GM18498 (cell line): ENCODE results near the gene KRT31.
"Not testable (repeated sequence)": the region's sequence is repeated elsewhere in the genome, so short reads cannot be mapped to it uniquely, and the experiment has no call there.

Experiments used
- ATAC-seq: cut with Tn5 transposase; IDR thresholded peaks from one replicate; pipeline ENCODE4 v1.9.1; 2021; ENCODE audit warnings: mild to moderate bottlenecking, moderate library complexity; ENCODE audit not compliant: unreplicated experiment

KRT31 gene

GRCh38 chr17:41418116-41418860 is 20.9 kb upstream of the KRT31 start:
- no peak for ATAC-seq

GRCh38 chr17:41417576-41418015 is 20.2 kb upstream of the KRT31 start:
- no peak for ATAC-seq

GRCh38 chr17:41417127-41417526 is 19.7 kb upstream of the KRT31 start:
- no peak for ATAC-seq

- ATAC-seq = no peak
Measured at GRCh38 chr17:41416479-41416878, 19.1 kb upstream of the KRT31 start.

GRCh38 chr17:41415833-41416335 is 18.5 kb upstream of the KRT31 start:
- ATAC-seq = no peak

GRCh38 chr17:41415411-41415810 is 18.0 kb upstream of the KRT31 start:
- no peak for ATAC-seq

GRCh38 chr17:41413982-41414381 is 16.6 kb upstream of the KRT31 start:
- ATAC-seq = no peak

GRCh38 chr17:41413353-41413957 is 16.0 kb upstream of the KRT31 start:
- no peak for ATAC-seq

- no peak for ATAC-seq
Measured at GRCh38 chr17:41411072-41411840, 13.8 kb upstream of the KRT31 start.

- ATAC-seq = no peak
Measured at GRCh38 chr17:41407226-41407625, 9.8 kb upstream of the KRT31 start.

GRCh38 chr17:41406205-41406604 is 8.8 kb upstream of the KRT31 start:
- no peak for ATAC-seq

GRCh38 chr17:41404024-41404671 is 6.7 kb upstream of the KRT31 start:
- ATAC-seq = no peak

GRCh38 chr17:41403404-41404023 is 6.1 kb upstream of the KRT31 start:
- ATAC-seq = no peak

GRCh38 chr17:41402161-41402560 is 4.8 kb upstream of the KRT31 start:
- no peak for ATAC-seq

- no peak for ATAC-seq
Measured at GRCh38 chr17:41396340-41396739, 1.1 kb downstream of the KRT31 start.

- no peak for ATAC-seq
Measured at GRCh38 chr17:41395611-41396010, 1.8 kb downstream of the KRT31 start.

- not testable (repeated sequence) for ATAC-seq
Measured at GRCh38 chr17:41395044-41395443, 2.4 kb downstream of the KRT31 start.

GRCh38 chr17:41394254-41394996 is 3.0 kb downstream of the KRT31 start:
- ATAC-seq = no peak

GRCh38 chr17:41393826-41394225 is 3.6 kb downstream of the KRT31 start:
- ATAC-seq = no peak

- ATAC-seq = no peak
Measured at GRCh38 chr17:41393294-41393693, 4.1 kb downstream of the KRT31 start.
